SH-SY5Y (cell line): Measurements from ENCODE around the gene ZDHHC20.

Experiments used
- GATA2 ChIP-seq: IDR thresholded peaks from 2 replicates; pipeline ENCODE4 v1.6.1; 2011; ENCODE audit warnings: mild to moderate bottlenecking, low read depth, low read length
- GATA3 ChIP-seq: IDR thresholded peaks from 2 replicates; pipeline ENCODE4 v1.6.1; 2011; ENCODE audit warnings: low read depth, mild to moderate bottlenecking, low read length, moderate library complexity

DNA sequence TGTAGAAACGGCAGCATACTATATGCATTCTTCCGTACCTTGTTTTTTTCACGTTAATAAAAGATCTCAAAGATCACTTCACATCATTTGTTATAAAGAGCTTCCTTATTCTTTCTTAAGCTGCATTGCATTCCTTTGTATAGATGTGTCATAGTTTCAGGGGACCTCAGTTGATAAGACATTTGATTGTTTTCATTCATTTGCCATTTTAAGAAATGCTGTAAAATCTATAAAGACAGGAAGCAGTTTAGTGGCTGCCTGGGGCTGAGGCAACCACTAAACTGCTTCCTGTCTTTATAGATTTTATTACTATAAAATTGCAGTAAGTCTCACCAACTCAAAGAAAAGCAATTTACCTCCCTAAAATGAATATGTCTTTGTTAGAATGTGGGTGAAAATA is 59.4 kb downstream of the ZDHHC20 start:
- no peak for TF ChIP-seq GATA3
- TF ChIP-seq GATA2 = no peak
